ENCODE results near the gene BCL2L12. TPM values are rescaled to one million over a fixed set of nuclear protein-coding genes. Genes with fewer than 3 reads are reported as not detected.

BCL2L12 gene
- total and polyA plus RNA-seq, 12 donors: 7.8 to 19.6 (median 9.8) TPM

DNA sequence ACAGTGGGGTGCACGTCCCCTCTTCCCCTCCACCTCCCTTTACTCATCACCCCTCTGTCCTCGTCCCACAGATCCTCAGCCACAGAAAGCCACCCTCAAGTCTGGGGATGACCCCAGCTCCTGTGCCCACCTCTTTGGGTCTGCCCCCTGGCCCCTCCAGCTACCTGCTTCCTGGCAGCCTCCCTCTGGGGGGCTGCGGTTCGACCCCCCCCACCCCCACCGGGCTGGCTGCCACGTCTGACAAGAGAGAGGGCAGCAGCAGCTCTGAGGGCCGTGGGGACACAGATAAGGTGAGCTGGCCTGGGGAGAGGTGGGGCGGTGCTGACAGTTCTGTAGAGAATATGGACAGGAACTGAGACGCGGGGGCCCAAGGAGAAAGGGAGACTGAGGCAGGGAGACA, 11.2 kb upstream of the BCL2L12 start:
- ATAC-seq (no peak), DNase-seq (no peak)
- H3K4me1 ChIP-seq: peaks cover 0 to 3% (median 0%) of the 10 kb centered on the region in 9 donors
- peaks cover 8 to 93% (median 73%) of the 10 kb centered on the region in 9 donors for H3K36me3 ChIP-seq
- no peak overlapping the region for H3K27ac ChIP-seq
- H3K4me3 ChIP-seq: no peak overlapping the region
- H3K27me3 ChIP-seq: no peaks in the 10 kb centered on the region
- TF ChIP-seq, protein P1, sequence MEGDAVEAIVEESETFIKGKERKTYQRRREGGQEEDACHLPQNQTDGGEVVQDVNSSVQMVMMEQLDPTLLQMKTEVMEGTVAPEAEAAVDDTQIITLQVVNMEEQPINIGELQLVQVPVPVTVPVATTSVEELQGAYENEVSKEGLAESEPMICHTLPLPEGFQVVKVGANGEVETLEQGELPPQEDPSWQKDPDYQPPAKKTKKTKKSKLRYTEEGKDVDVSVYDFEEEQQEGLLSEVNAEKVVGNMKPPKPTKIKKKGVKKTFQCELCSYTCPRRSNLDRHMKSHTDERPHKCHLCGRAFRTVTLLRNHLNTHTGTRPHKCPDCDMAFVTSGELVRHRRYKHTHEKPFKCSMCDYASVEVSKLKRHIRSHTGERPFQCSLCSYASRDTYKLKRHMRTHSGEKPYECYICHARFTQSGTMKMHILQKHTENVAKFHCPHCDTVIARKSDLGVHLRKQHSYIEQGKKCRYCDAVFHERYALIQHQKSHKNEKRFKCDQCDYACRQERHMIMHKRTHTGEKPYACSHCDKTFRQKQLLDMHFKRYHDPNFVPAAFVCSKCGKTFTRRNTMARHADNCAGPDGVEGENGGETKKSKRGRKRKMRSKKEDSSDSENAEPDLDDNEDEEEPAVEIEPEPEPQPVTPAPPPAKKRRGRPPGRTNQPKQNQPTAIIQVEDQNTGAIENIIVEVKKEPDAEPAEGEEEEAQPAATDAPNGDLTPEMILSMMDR (IDR thresholded peaks at IDR 0.05): no peak
- 73 to 76% methylated on average over 10 of the region's 10 CpGs for WGBS, 2 donors
- no peaks in the 10 kb centered on the region for H3K9me3 ChIP-seq
- intact Hi-C loops (cut with DNase I): no loop called here

DNA sequence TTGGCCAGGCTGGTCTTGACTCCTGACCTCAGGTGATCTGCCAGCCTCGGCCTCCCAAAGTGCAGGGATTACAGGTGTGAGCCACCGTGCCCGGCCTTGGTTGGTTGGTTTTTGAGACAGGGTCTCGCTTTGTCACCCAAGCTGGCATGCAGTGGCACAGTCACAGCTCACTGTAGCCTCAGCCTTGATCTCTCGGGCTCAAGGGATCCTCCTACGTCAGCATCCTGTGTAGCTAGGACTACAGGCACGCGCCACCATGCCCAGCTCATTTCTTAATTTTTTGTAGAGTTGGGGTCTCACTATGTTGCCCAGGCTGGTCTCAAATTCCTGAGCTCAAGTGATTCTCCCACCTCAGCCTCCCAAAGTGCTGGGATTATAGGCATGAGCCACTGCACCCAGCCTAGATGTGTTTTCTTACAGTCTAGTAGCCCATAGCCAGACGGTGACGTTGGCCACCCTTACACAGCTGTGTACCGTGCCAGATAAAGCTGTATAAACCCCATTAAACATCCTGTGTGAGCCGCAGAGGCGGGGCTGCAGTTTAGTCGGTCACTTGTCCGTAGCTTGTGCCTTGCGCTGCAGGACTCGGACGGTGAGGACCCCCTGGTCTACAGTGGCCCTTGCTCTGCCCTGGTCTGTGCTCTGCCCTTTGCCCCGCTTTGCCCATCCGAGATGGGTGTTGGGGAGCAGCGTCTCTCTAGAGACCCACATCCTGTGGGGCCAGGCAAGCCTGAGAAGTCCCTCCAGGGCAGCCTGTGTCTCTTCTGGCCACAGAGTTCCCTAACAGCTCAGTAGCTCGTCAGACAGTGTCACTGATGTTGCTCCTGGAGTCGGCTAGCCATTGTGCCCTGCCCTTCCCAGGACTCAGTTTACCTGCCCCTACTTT, 9.9 kb upstream of the BCL2L12 start:
- Histone ChIP-seq H3K27ac (no peak overlapping the region), H3K4me1 (no peaks in the 10 kb centered on the region), H3K4me3 (no peak overlapping the region), H3K27me3 (no peaks in the 10 kb centered on the region), H3K9me3 (no peaks in the 10 kb centered on the region), H3K36me3 (peaks cover 8 to 94% (median 73%) of the 10 kb centered on the region in 9 donors)
- ATAC-seq: no peak
- TF ChIP-seq, protein P1 (IDR thresholded peaks at IDR 0.05): no peak
- intact Hi-C loops (cut with DNase I): no loop called here
- DNase-seq: no peak
- WGBS, 2 donors: 91% methylated on average over 23 of the region's 23 CpGs

DNA sequence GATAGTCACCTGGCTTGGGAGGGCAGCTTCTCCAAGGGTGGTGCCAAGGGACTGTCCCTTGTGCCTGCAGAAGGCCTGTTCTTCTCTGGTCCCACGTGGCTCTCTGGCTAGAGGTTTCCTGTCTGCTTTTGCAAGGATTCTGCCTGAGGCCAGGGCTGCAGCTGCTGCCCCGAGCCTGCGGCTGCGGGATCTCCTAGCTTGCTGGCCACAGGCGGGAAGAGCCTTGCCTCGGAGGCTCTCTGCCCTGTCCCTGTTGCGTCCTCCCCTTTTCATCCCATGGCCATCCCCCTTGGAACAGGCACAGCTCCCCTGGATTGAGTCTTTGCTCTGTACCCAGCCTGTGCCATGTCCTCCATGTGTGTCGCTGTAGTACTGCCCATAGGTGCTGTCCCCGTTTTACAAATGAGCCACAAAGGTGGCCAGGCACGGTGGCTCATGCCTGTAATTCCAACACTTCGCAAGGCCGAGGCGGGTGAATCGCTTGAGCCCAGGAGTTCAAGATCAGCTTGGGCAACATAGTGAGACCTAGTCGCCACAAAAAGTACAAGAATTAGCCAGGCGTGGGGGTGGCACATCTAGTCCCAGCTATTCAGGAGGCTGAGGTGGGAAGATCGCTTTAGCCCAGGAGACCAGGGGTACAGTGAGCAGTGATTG, 9.2 kb upstream of the BCL2L12 start:
- no peak for DNase-seq
- TF ChIP-seq, protein P1 (IDR thresholded peaks at IDR 0.05): no peak
- H3K27me3 ChIP-seq: no peaks in the 10 kb centered on the region
- 89 to 93% methylated on average over 17 of the region's 17 CpGs for WGBS, 2 donors
- H3K4me3 ChIP-seq: no peak overlapping the region
- H3K27ac ChIP-seq: no peak overlapping the region
- no peaks in the 10 kb centered on the region for H3K9me3 ChIP-seq
- peaks cover 8 to 96% (median 70%) of the 10 kb centered on the region in 9 donors for H3K36me3 ChIP-seq
- intact Hi-C loops (cut with DNase I): no loop called here
- H3K4me1 ChIP-seq: no peaks in the 10 kb centered on the region
- no peak for ATAC-seq

DNA sequence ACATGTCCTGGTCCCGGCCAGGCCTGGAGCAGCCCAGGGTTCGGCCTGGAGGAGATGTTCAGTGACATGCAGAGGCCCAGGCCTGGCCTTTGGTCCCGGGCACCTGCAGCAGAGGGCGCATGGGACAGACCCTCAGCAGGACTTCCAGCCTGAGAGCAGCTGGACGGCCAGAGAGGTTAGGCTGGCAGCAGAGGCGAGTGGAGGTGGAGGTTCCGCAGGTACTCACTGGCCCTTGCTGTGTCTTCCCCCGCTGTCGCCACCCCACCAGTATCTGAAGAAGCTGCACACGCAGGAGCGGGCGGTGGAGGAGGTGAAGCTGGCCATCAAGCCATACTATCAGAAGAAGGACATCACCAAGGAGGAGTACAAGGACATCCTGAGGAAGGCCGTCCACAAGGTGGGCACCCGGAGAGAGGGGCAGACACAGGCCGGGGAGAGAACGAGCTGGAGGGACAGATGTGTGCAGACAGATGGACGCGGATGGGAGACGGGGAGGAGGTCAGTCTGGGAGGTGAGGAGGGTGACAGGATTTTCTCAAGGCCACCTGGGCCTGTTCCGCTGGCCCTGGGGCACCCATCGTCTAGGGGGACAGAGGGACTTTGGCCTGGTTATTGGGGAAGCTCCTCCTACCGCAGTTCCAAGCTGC, 8.1 kb upstream of the BCL2L12 start:
- no peak overlapping the region for H3K4me3 ChIP-seq
- H3K4me1 ChIP-seq: no peaks in the 10 kb centered on the region
- no peaks in the 10 kb centered on the region for H3K9me3 ChIP-seq
- DNase-seq (no peak), ATAC-seq (peak in 1 of 8 donors; percentile 2)
- WGBS, 2 donors: 90 to 91% methylated on average over 22 of the region's 22 CpGs
- intact Hi-C loops (cut with DNase I): no loop called here
- H3K27ac ChIP-seq: no peak overlapping the region
- H3K36me3 ChIP-seq: peaks cover 4 to 100% (median 69%) of the 10 kb centered on the region in 9 donors
- no peaks in the 10 kb centered on the region for H3K27me3 ChIP-seq
- TF ChIP-seq, protein P1 (IDR thresholded peaks at IDR 0.05): no peak
